ENCODE measurements around the gene TMEM107. TPM values are rescaled to one million over a fixed set of nuclear protein-coding genes. Genes with fewer than 3 reads are reported as not detected.
A peak's percentile ranks its signal among the peaks of the same experiment; 100 is the strongest.
"Not testable (repeated sequence)": the region's sequence is repeated elsewhere in the genome, so short reads cannot be mapped to it uniquely, and the experiment has no call there.

TMEM107 gene
- polyA plus RNA-seq, 4 donors = 0.89 to 14.9 (median 7.4) TPM

GRCh38 chr17:8220783-8221662 is 44.8 kb upstream of the TMEM107 start:
- no peaks in the 10 kb centered on the region for H3K9me3 ChIP-seq (ENCODE audit: control insufficient read depth in 2 of 2, insufficient read depth in 1 of 2, low read depth in 1 of 2, low read length in 1 of 2)
- WGBS, 3 donors = 0 to 2% (median 1%) methylated on average over 45 of the region's 45 CpGs
- H3K4me3 ChIP-seq (ENCODE audit: low read depth in 1 of 3, low read length in 3 of 3) = peak overlapping the region; percentile 55 to 85 (median 60)
- H3K36me3 ChIP-seq (ENCODE audit: control insufficient read depth in 3 of 3, insufficient read depth in 2 of 3, low read depth in 1 of 3, low read length in 3 of 3) = no peaks in the 10 kb centered on the region
- peak overlapping the region; percentile 96 to 97 (median 97) for H3K27ac ChIP-seq (ENCODE audit: low read depth in 1 of 3, low read length in 2 of 3)
- peak; percentile 92 to 96 for DNase-seq
- FAIRE-seq = no peak
- H3K4me1 ChIP-seq (ENCODE audit: control insufficient read depth in 3 of 3, insufficient read depth in 2 of 3, low read depth in 1 of 3, low read length in 2 of 3) = peaks cover 0 to 12% (median 4%) of the 10 kb centered on the region in 3 donors
- no peaks in the 10 kb centered on the region for H3K27me3 ChIP-seq (ENCODE audit: control insufficient read depth in 3 of 3, insufficient read depth in 3 of 3, low read length in 3 of 3)

GRCh38 chr17:8214000-8214399 is 37.8 kb upstream of the TMEM107 start:
- FAIRE-seq; H3K27ac ChIP-seq (ENCODE audit: low read depth in 1 of 3, low read length in 2 of 3): not testable (repeated sequence)
- WGBS, 3 donors = 88 to 89% (median 89%) methylated on average over 15 of the region's 15 CpGs

GRCh38 chr17:8212312-8213180 is 36.4 kb upstream of the TMEM107 start:
- no peaks in the 10 kb centered on the region for H3K9me3 ChIP-seq (ENCODE audit: control insufficient read depth in 2 of 2, insufficient read depth in 1 of 2, low read depth in 1 of 2, low read length in 1 of 2)
- no peak overlapping the region for H3K27ac ChIP-seq (ENCODE audit: low read depth in 1 of 3, low read length in 2 of 3)
- FAIRE-seq (no peak), DNase-seq (no peak)
- H3K27me3 ChIP-seq (ENCODE audit: control insufficient read depth in 3 of 3, insufficient read depth in 3 of 3, low read length in 3 of 3) = peaks cover 0 to 3% (median 0%) of the 10 kb centered on the region in 3 donors
- H3K4me1 ChIP-seq (ENCODE audit: control insufficient read depth in 3 of 3, insufficient read depth in 2 of 3, low read depth in 1 of 3, low read length in 2 of 3) = peaks cover 0 to 5% (median 0%) of the 10 kb centered on the region in 3 donors
- WGBS, 3 donors = 81 to 84% (median 83%) methylated on average over 14 of the region's 14 CpGs
- no peak overlapping the region for H3K4me3 ChIP-seq (ENCODE audit: low read depth in 1 of 3, low read length in 3 of 3)
- H3K36me3 ChIP-seq (ENCODE audit: control insufficient read depth in 3 of 3, insufficient read depth in 2 of 3, low read depth in 1 of 3, low read length in 3 of 3) = peaks cover 0 to 4% (median 0%) of the 10 kb centered on the region in 3 donors

More at GRCh38 chr17:8214000-8214399, 37.8 kb upstream of the TMEM107 start:
- H3K36me3 ChIP-seq (ENCODE audit: control insufficient read depth in 3 of 3, insufficient read depth in 2 of 3, low read depth in 1 of 3, low read length in 3 of 3); H3K4me3 ChIP-seq (ENCODE audit: low read depth in 1 of 3, low read length in 3 of 3); H3K4me1 ChIP-seq (ENCODE audit: control insufficient read depth in 3 of 3, insufficient read depth in 2 of 3, low read depth in 1 of 3, low read length in 2 of 3); H3K27me3 ChIP-seq (ENCODE audit: control insufficient read depth in 3 of 3, insufficient read depth in 3 of 3, low read length in 3 of 3); H3K9me3 ChIP-seq (ENCODE audit: control insufficient read depth in 2 of 2, insufficient read depth in 1 of 2, low read depth in 1 of 2, low read length in 1 of 2); DNase-seq: not testable (repeated sequence)

GRCh38 chr17:8210761-8211458 is 34.7 kb upstream of the TMEM107 start:
- no peaks in the 10 kb centered on the region for H3K9me3 ChIP-seq (ENCODE audit: control insufficient read depth in 2 of 2, insufficient read depth in 1 of 2, low read depth in 1 of 2, low read length in 1 of 2)
- DNase-seq = no peak
- H3K4me3 ChIP-seq (ENCODE audit: low read depth in 1 of 3, low read length in 3 of 3) = peak overlapping the region in 2 of 3 donors; percentile 43 to 66
- H3K27ac ChIP-seq (ENCODE audit: low read depth in 1 of 3, low read length in 2 of 3) = peak overlapping the region; percentile 45 to 69 (median 60)
- FAIRE-seq = no peak
- H3K4me1 ChIP-seq (ENCODE audit: control insufficient read depth in 3 of 3, insufficient read depth in 2 of 3, low read depth in 1 of 3, low read length in 2 of 3) = peaks cover 0 to 5% (median 0%) of the 10 kb centered on the region in 3 donors
- peaks cover 0 to 15% (median 0%) of the 10 kb centered on the region in 3 donors for H3K36me3 ChIP-seq (ENCODE audit: control insufficient read depth in 3 of 3, insufficient read depth in 2 of 3, low read depth in 1 of 3, low read length in 3 of 3)
- WGBS, 3 donors = 13 to 18% (median 15%) methylated on average over 22 of the region's 22 CpGs
- H3K27me3 ChIP-seq (ENCODE audit: control insufficient read depth in 3 of 3, insufficient read depth in 3 of 3, low read length in 3 of 3) = peaks cover 0 to 3% (median 0%) of the 10 kb centered on the region in 3 donors

DNA sequence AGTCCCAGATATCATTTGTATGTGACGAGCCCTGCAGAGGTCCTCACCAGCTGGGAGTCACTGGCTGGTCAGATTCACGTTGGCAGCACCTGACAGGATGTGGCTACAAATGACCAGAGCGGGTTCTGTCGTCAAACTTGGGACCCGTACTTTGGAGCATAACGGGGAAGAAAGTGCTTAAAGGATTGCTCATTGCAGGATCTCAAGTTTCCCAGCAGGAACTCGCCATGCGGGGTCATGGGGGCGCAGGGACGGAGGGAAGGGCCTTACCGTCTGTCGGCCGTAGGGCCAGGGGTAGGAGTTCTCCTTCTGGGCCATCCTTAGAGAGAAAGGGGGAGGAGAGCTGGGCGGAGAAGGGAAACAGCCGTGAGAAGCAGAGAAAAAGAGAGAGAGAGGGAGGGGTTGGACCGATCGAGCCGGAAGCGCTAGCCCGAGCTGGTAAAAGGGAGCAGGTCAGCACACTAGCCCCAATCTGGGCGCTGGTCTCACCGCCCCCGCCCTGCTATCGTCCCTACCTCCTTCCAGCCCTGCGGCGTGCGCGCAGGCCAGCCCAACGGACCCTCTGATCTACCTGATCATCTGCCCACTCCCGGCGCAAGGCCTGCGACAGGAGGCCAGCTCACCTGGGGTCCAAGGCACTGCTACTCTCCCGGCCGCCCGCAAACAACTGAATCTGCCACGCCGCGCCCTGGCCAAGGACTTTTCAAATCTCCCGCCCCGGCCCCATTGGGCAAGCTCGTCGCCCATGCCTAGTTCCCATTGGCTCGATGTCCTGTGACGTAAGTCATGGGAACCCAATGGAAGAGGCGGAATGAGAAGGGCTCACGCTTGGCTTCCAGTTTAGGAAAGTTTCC is 34.0 kb upstream of the TMEM107 start, which contains the start of gene AURKB:
Gene AURKB, minus strand, starts transcription at position 669 of the 854 bp plus-strand sequence. Its CDS starts 351 bp downstream, at position 318.
- Histone ChIP-seq H3K36me3 (ENCODE audit: control insufficient read depth in 3 of 3, insufficient read depth in 2 of 3, low read depth in 1 of 3, low read length in 3 of 3) (peaks cover 0 to 18% (median 0%) of the 10 kb centered on the region in 3 donors), H3K27ac (ENCODE audit: low read depth in 1 of 3, low read length in 2 of 3) (peak within 1 kb of the TSS; percentile 45 to 69 (median 60)), H3K4me1 (ENCODE audit: control insufficient read depth in 3 of 3, insufficient read depth in 2 of 3, low read depth in 1 of 3, low read length in 2 of 3) (peaks cover 0 to 5% (median 0%) of the 10 kb centered on the region in 3 donors), H3K9me3 (ENCODE audit: control insufficient read depth in 2 of 2, insufficient read depth in 1 of 2, low read depth in 1 of 2, low read length in 1 of 2) (no peaks in the 10 kb centered on the region), H3K27me3 (ENCODE audit: control insufficient read depth in 3 of 3, insufficient read depth in 3 of 3, low read length in 3 of 3) (peaks cover 0 to 3% (median 0%) of the 10 kb centered on the region in 3 donors), H3K4me3 (ENCODE audit: low read depth in 1 of 3, low read length in 3 of 3) (peak within 1 kb of the TSS in 2 of 3 donors; percentile 43 to 66)
- FAIRE-seq (no peak), DNase-seq (peak; percentile 96 to 98)
- WGBS, 3 donors = 1% methylated on average over 44 to 46 of the region's 46 CpGs

DNA sequence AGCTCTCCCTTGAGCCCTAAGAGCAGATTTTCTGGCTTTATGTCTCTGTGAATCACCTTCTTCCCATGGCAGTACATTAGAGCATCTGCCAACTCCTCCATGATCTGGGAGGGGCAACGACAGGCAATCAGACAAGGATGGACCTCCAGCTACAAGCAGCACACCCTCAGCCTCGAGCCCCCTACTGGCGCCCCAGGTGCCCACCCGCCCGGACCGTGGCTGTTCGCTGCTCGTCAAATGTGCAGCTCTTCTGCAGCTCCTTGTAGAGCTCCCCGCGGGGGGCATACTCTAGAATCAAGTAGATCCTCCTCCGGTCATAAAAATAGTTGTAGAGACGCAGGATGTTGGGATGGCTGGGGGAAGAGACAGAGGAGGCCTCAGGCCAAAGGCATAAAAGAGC is 30.4 kb upstream of the TMEM107 start:
- 92 to 94% (median 94%) methylated on average over 12 of the region's 12 CpGs for WGBS, 3 donors
- Histone ChIP-seq H3K4me1 (ENCODE audit: control insufficient read depth in 3 of 3, insufficient read depth in 2 of 3, low read depth in 1 of 3, low read length in 2 of 3) (peaks cover 0 to 5% (median 0%) of the 10 kb centered on the region in 3 donors), H3K27me3 (ENCODE audit: control insufficient read depth in 3 of 3, insufficient read depth in 3 of 3, low read length in 3 of 3) (no peaks in the 10 kb centered on the region), H3K27ac (ENCODE audit: low read depth in 1 of 3, low read length in 2 of 3) (no peak overlapping the region), H3K9me3 (ENCODE audit: control insufficient read depth in 2 of 2, insufficient read depth in 1 of 2, low read depth in 1 of 2, low read length in 1 of 2) (no peaks in the 10 kb centered on the region), H3K4me3 (ENCODE audit: low read depth in 1 of 3, low read length in 3 of 3) (no peak overlapping the region), H3K36me3 (ENCODE audit: control insufficient read depth in 3 of 3, insufficient read depth in 2 of 3, low read depth in 1 of 3, low read length in 3 of 3) (peaks cover 0 to 30% (median 0%) of the 10 kb centered on the region in 3 donors)
- FAIRE-seq = no peak
- DNase-seq = no peak

GRCh38 chr17:8204761-8205555 is 28.8 kb upstream of the TMEM107 start:
- H3K27ac ChIP-seq (ENCODE audit: low read depth in 1 of 3, low read length in 2 of 3) = no peak overlapping the region
- no peaks in the 10 kb centered on the region for H3K9me3 ChIP-seq (ENCODE audit: control insufficient read depth in 2 of 2, insufficient read depth in 1 of 2, low read depth in 1 of 2, low read length in 1 of 2)
- FAIRE-seq (no peak), DNase-seq (no peak)
- H3K27me3 ChIP-seq (ENCODE audit: control insufficient read depth in 3 of 3, insufficient read depth in 3 of 3, low read length in 3 of 3) = no peaks in the 10 kb centered on the region
- WGBS, 3 donors = 87 to 92% (median 88%) methylated on average over 19 of the region's 19 CpGs
- peaks cover 0 to 3% (median 0%) of the 10 kb centered on the region in 3 donors for H3K4me1 ChIP-seq (ENCODE audit: control insufficient read depth in 3 of 3, insufficient read depth in 2 of 3, low read depth in 1 of 3, low read length in 2 of 3)
- H3K36me3 ChIP-seq (ENCODE audit: control insufficient read depth in 3 of 3, insufficient read depth in 2 of 3, low read depth in 1 of 3, low read length in 3 of 3) = peaks cover 0 to 30% (median 0%) of the 10 kb centered on the region in 3 donors
- no peak overlapping the region for H3K4me3 ChIP-seq (ENCODE audit: low read depth in 1 of 3, low read length in 3 of 3)
